Stimulated activated CD4-positive, alpha-beta T cell treated with anti-CD3 and anti-CD28 coated beads, Interleukin-15, amount 100 ng/mL, for 24 hours (primary cell): Measurements from ENCODE around the gene LNP1.
"Not testable (repeated sequence)": the region's sequence is repeated elsewhere in the genome, so short reads cannot be mapped to it uniquely, and the experiment has no call there.

ENCODE experiments used
- DNase-seq: peaks from one replicate; pipeline ENCODE4 v3.0.0-alpha.2; 2020

The LNP1 gene

GRCh38 chr3:100436951-100437350 lies 35.6 kb downstream of the LNP1 start:
- DNase-seq: no peak

GRCh38 chr3:100437721-100438622 lies 36.6 kb downstream of the LNP1 start:
- no peak for DNase-seq

GRCh38 chr3:100438623-100438974 lies 37.3 kb downstream of the LNP1 start:
- DNase-seq: no peak

GRCh38 chr3:100440895-100441294 lies 39.6 kb downstream of the LNP1 start:
- peak; percentile 6 for DNase-seq

DNA sequence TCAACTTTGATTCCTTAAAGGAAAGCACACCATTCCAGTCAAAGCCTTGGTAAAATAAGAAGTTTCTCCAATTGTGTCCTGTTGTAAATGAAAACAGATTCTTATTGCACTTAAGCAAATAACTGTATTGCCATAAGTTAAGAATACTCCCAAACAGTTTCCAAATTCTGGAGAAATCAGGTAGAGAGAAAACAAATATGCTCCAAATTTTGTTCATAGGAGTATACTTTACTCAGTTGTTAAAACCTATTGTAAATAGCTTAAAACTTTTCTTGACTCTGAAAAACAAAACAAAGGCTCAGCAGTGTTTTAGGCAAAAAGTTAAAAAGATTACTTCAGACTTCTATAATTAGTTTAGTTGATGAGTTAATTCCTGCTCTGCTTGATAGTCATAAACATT lies 42.4 kb downstream of the LNP1 start:
- no peak for DNase-seq

DNA sequence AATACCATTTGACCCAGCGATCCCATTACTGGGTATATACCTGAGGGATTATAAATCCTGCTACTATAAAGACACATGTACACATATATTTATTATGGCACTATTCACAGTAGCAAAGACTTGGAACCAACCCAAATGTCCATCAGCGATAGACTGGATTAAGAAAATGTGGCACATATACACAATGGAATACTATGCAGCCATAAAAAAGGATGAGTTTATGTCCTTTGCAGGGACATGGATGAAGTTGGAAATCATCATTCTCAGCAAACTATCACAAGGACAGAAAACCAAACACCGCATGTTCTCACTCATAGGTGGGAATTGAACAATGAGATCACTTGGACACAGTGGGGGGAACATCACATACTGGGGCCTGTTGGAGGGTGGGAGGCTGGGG lies 45.7 kb downstream of the LNP1 start:
- not testable (repeated sequence) for DNase-seq

DNA sequence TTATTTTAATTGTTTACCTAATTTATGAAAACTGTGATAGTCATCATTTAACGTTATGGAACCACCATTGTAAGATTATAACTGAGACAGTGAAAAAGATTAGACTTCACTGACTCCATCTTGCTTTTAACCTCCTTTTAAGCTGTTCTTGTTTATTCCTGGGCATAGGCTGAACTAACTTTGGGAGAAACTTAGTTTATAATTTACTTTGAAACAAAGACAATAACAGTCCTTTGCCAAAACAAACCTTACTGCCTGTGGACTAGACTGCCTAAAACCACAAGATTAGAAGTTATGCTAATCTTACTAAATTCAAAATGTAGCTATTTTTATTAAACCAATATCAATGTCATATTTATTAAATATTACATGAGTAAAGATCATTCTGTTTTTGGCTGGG lies 46.7 kb downstream of the LNP1 start:
- no peak for DNase-seq

DNA sequence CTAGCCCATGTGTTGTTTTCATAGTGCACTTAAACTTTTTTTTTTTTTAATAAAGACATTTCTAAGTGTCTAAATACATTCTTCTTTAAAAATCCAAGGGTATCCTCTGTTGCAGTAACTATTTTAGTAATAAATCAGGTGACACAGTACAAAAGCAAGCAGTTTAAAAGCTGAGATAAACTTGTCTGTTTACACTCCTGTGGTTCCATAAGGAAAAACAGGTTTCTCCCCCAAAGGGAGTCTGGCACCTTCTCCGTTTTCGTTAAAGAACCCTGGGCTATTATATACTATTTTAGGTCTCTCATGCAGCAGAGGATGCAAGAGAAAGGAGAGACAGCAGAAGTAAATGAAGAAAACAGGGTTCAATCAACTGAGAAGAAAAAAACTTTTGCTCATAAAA lies 47.9 kb downstream of the LNP1 start:
- no peak for DNase-seq

- DNase-seq: no peak
Observed at GRCh38 chr3:100454677-100455076, 53.3 kb downstream of the LNP1 start.

DNA sequence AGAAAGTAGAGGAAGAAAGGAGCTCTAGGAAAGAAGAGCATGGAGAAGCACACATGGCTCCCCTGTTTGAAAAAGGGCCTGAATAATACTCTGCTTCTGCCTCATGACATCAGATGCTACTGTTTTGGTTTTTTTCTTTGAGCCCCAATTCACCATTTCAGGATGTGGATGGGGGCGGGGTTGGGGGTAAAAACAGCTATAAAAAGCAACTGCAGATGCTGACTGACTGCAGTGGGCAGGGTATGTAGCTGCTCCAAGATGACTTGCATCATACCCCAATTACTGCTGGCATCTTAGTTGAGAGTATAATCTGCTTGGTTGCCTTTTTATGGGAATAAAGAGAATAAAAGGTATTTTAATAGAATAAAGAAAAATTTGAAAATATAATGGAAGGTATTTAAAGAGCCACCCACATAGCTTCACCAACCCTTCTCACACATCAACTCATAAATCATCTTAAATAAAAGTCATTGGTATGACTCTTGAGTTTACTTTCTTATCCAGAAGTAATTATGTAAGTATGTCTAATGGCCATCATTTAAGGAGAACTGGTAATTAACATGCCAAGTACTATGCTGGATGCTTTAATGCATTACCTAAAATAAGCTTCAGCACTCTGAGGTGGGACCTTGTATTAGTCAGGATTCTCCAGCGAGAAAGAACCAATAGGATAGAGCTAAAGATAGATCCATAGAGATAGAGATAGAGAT lies 54.7 kb downstream of the LNP1 start:
- no peak for DNase-seq

DNA sequence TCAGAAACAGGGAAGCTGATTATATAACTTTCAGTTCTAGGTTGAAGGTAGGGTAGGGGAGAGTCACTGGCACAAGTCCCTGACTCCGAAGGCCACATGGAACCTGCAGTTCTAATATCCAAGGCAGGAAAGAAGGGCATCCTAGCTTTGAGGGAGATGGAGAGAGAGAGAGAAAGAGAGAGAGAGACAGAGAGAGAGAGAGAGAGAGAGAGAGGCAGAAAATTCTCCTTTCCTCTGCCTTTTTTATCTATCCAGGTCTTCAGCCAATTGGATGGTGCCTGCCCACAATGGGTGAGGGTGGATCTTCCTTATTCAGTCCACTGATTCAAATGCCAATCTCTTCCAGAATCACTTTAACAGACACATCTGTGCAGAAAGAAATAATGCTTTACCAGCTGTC lies 55.4 kb downstream of the LNP1 start:
- DNase-seq: no peak

DNA sequence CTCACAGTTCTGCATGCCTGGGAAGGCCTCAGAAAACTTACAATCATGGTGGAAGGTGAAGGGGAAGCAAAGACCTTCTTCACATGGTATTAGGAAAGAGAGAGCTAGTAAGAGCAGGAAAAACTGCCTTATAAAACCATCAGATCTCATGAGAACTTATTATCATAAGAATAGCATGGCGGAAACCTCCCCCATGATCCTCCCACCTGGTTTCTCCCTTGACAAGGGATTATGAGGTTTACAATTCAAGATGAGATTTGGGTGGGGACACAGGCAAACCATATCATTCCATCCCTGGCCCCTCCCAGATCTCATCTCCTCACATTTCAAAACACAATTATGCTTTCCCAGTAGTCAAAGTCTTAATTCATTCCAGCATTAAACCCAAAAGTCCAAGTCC lies 56.5 kb downstream of the LNP1 start:
- DNase-seq: no peak

- no peak for DNase-seq
Observed at GRCh38 chr3:100458814-100459213, 57.5 kb downstream of the LNP1 start.

DNA sequence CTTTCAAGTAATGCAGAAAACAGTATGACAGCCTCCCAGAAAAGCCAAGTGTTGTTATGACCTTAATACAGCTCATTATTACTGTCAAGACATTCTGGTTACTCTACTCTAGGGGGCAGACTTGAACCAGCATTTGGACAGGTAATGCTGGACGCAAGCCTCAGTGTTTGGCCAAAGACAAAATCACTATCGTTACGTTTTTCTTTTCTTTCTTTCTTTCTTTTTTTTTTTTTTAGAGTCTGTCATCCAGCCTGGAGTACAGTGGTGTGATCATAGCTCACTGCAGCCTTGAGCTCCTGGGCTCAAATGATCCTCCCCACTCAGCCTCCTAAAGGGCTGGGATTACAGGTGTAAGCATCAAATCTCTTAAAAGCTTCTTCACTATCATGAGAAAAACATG lies 61.7 kb downstream of the LNP1 start:
- peak; percentile 3 for DNase-seq

GRCh38 chr3:100463646-100464155 lies 62.4 kb downstream of the LNP1 start:
- DNase-seq: no peak

DNA sequence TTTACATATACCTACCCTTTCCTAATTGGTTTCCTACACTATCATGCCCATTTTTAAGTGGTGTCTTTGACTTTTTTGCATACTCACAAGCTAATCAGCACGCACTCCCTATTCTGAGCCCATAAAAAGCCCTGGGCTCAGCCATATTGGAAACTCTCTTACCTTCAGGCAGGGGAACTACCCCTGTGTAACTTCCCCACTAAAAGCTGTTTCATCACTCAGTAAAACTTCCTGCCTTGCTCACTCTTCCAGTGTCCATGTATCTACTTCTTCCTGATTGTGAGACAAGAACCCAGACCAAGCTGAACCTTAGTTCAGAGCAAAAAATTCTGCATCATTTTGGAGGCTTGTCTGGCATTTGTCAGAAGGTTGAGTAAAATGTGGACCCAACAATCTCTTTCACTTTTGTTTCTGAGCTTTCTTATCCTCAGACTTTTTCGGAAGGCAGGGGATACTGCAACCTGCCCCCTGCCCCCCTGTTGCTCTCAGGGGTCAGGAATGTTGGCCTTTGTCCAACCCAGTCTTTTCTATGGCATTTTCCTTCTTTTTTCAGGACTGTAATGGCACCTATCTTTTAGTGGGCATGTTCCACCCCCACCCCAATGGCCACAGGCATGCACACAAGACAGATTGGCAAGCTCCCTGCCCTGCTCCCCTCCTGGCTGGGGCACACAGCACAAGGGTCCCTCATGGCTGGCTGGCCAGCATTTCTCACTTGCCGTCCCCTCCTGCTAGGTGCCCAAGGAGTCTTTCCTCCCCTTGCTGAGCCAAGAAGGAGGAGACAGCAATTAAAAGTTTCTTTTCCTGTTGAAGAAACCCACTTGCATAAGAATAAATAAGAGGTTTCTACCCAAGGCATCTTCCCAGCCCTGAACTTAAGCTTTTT lies 64.8 kb downstream of the LNP1 start:
- DNase-seq: no peak

GRCh38 chr3:100467133-100467532 lies 65.8 kb downstream of the LNP1 start:
- no peak for DNase-seq

DNA sequence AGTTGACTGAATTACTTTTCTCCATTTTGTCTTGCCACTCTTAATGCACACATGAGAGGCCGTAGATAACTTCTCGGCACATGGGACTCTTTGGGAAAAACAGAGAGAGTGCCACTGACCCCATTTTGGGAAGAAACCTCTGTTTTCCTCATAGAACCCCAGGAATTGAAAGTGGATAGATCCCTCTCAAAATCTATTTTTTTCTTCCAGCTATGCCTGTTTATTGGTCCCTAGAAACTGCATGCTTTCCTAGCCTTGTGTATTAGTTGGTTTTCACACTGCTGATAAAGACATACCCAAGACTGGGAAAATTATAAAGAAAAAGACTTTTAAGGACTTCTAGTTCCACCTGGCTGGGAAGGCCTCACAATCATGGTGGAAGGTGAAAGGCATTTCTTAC lies 67.3 kb downstream of the LNP1 start:
- no peak for DNase-seq

- no peak for DNase-seq
Observed at GRCh38 chr3:100470951-100471350, 69.6 kb downstream of the LNP1 start.

DNA sequence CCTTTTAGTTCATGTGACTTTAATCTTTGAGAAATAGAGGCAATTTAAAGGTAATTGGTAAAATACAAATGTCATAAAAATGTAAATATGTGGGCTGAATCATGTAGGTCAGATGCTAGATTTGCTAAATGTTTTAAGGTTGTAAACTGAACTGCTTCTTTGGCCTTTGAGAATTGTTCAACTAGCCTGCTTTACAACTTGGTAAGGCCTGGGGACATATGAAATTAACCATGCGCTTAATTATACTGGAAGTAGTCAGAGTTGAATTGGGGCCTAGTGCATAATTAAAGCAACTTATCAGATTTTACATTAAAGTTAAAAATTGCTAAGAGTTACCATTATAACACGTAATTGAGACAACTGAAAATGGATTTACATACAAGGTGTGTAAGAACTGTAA lies 70.1 kb downstream of the LNP1 start:
- DNase-seq: no peak

- DNase-seq: not testable (repeated sequence)
Observed at GRCh38 chr3:100477851-100478360, 76.6 kb downstream of the LNP1 start.

DNA sequence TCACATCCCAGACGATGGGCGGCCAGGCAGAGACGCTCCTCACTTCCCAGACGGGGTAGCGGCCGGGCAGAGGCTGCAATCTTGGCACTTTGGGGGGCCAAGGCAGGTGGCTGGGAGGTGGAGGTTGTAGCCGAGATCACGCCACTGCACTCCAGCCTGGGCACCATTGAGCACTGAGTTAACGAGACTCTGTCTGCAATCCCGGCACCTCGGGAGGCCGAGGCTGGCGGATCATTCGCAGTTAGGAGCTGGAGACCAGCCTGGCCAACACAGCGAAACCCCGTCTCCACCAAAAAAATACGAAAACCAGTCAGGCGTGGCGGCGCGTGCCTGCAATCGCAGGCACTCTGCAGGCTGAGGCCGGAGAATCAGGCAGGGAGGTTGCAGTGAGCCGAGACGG lies 77.2 kb downstream of the LNP1 start:
- DNase-seq: not testable (repeated sequence)

DNA sequence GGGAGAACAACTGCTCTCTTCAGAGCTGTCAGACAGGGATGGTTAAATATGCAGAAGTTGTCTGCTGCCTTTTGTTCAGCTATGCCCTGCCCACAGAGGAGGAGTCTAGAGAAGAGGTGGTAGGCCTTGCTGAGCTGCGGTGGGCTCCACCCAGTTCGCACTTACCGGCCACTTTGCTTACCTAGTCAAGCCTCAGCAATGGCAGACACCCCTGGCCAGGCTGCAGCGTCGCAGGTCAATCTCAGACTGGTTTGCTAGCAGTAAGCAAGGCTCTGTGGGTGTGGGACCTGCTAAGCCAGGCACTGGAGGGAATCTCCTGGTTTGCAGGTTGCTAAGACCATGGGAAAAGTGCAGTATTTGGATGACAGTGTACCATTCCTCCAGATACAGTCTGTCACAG lies 78.7 kb downstream of the LNP1 start:
- no peak for DNase-seq
